Naive B cell (primary cell): ENCODE data around the gene MAP3K2. TPM values are rescaled to one million over a fixed set of nuclear protein-coding genes. Genes with fewer than 3 reads are reported as not detected.

Experiments used
- ATAC-seq, 2 donors: fragments of 150-1000 bp; cut with Tn5 transposase; 2 replicates each; pipeline ENCODE4 v1.10.0; 2021; ENCODE audit warnings: low read depth in 2 of 2, mild to moderate bottlenecking in 2 of 2, moderate library complexity in 2 of 2
- DNase-seq: peaks from one replicate; pipeline ENCODE4 v3.0.0; 2022
- H3K27ac Mint-ChIP-seq, 6 donors: one replicate each; pipeline ENCODE4 v1.8.0; 2020 to 2022; ENCODE audit warnings: mild to moderate bottlenecking in 6 of 6, mixed read lengths in 6 of 6, moderate library complexity in 5 of 6, inconsistent platforms in 2 of 6
- H3K27me3 Mint-ChIP-seq, 3 donors: one replicate each; pipeline ENCODE4 v1.8.0; 2021 to 2022; ENCODE audit warnings: mixed read lengths in 3 of 3, mild to moderate bottlenecking in 1 of 3
- H3K36me3 Mint-ChIP-seq, 2 donors: one replicate each; pipeline ENCODE4 v1.8.0; 2020 to 2022; ENCODE audit warnings: mixed read lengths in 2 of 2, inconsistent platforms in 1 of 2, mild to moderate bottlenecking in 1 of 2
- H3K4me1 Mint-ChIP-seq, 3 donors: one replicate each; pipeline ENCODE4 v1.8.0; 2020 to 2022; ENCODE audit warnings: mixed read lengths in 3 of 3, inconsistent platforms in 1 of 3, mild to moderate bottlenecking in 1 of 3, moderate library complexity in 1 of 3
- H3K4me3 Mint-ChIP-seq, 8 donors: one replicate each; pipeline ENCODE4 v1.8.0; 2020 to 2022; ENCODE audit warnings: mild to moderate bottlenecking in 8 of 8, mixed read lengths in 8 of 8, moderate library complexity in 8 of 8, inconsistent platforms in 2 of 8
- H3K9me3 Mint-ChIP-seq, 7 donors: one replicate each; pipeline ENCODE4 v1.8.0; 2020 to 2022; ENCODE audit warnings: mixed read lengths in 7 of 7, mild to moderate bottlenecking in 5 of 7, inconsistent platforms in 2 of 7, moderate library complexity in 1 of 7
- polyA plus RNA-seq, 6 donors: library from polyadenylated mRNA; unstranded; fragments of 300-500 nt; fragmentation: Illumina TruSeq; gene quantifications; one replicate each; pipeline ENCODE4 v1.2.3, GENCODE V29; 2021; ENCODE audit warnings: low read depth in 6 of 6

Gene MAP3K2
- polyA plus RNA-seq, 6 donors from 2014 or later: 67.2 to 101 (median 73.2) TPM

- no peak overlapping the region for H3K27ac Mint-ChIP-seq
- no peak for DNase-seq
- H3K9me3 Mint-ChIP-seq: peaks cover 0 to 2% (median 0%) of the 10 kb centered on the region in 7 donors
- H3K4me3 Mint-ChIP-seq: no peak overlapping the region
- ATAC-seq: no peak
- peaks cover 9 to 10% of the 10 kb centered on the region in 2 donors for H3K36me3 Mint-ChIP-seq
- peaks cover 6 to 8% (median 7%) of the 10 kb centered on the region in 3 donors for H3K4me1 Mint-ChIP-seq
- H3K27me3 Mint-ChIP-seq: peaks cover 0 to 5% (median 0%) of the 10 kb centered on the region in 3 donors
Observed at GRCh38 chr2:127397568-127398238, 9.9 kb upstream of the MAP3K2 start.

GRCh38 chr2:127394492-127394891 lies 6.7 kb upstream of the MAP3K2 start:
- ATAC-seq: no peak
- no peak for DNase-seq
- Mint-ChIP-seq H3K36me3 (peaks cover 9 to 10% of the 10 kb centered on the region in 2 donors), H3K4me1 (peaks cover 22 to 36% (median 27%) of the 10 kb centered on the region in 3 donors), H3K27me3 (peaks cover 0 to 5% (median 0%) of the 10 kb centered on the region in 3 donors), H3K4me3 (no peak overlapping the region), H3K27ac (peak overlapping the region in 1 of 6 donors; percentile 31), H3K9me3 (peaks cover 0 to 6% (median 0%) of the 10 kb centered on the region in 7 donors)

- H3K4me1 Mint-ChIP-seq: peaks cover 35 to 50% (median 39%) of the 10 kb centered on the region in 3 donors
- H3K27ac Mint-ChIP-seq: peak overlapping the region in 4 of 6 donors; percentile 12 to 97 (median 41)
- H3K27me3 Mint-ChIP-seq: peaks cover 0 to 5% (median 0%) of the 10 kb centered on the region in 3 donors
- no peak for DNase-seq
- no peak for ATAC-seq
- no peak overlapping the region for H3K4me3 Mint-ChIP-seq
- H3K9me3 Mint-ChIP-seq: peaks cover 0 to 6% (median 0%) of the 10 kb centered on the region in 7 donors
- H3K36me3 Mint-ChIP-seq: peaks cover 9 to 10% of the 10 kb centered on the region in 2 donors
Observed at GRCh38 chr2:127392828-127393578, 5.2 kb upstream of the MAP3K2 start.

GRCh38 chr2:127392133-127392827 lies 4.5 kb upstream of the MAP3K2 start:
- Mint-ChIP-seq H3K27me3 (peaks cover 0 to 5% (median 0%) of the 10 kb centered on the region in 3 donors), H3K27ac (peak overlapping the region in 4 of 6 donors; percentile 57 to 99 (median 92)), H3K4me1 (peaks cover 37 to 48% (median 39%) of the 10 kb centered on the region in 3 donors), H3K4me3 (peak overlapping the region in 1 of 8 donors; percentile 10), H3K36me3 (peaks cover 9 to 10% of the 10 kb centered on the region in 2 donors), H3K9me3 (peaks cover 0 to 6% (median 0%) of the 10 kb centered on the region in 7 donors)
- ATAC-seq (no peak), DNase-seq (no peak)

- Mint-ChIP-seq H3K4me3 (peak overlapping the region; percentile 84 to 93 (median 88)), H3K36me3 (peaks cover 6 to 9% of the 10 kb centered on the region in 2 donors), H3K27ac (peak overlapping the region; percentile 97 to 100 (median 99)), H3K4me1 (peaks cover 50 to 70% (median 58%) of the 10 kb centered on the region in 3 donors), H3K27me3 (no peaks in the 10 kb centered on the region), H3K9me3 (peaks cover 0 to 6% (median 0%) of the 10 kb centered on the region in 7 donors)
- ATAC-seq (peak; percentile 32 to 34), DNase-seq (peak; percentile 69)
Observed at GRCh38 chr2:127389778-127390435, 2.1 kb upstream of the MAP3K2 start.

- peaks cover 59 to 79% (median 69%) of the 10 kb centered on the region in 3 donors for H3K4me1 Mint-ChIP-seq
Observed at GRCh38 chr2:127388423-127389164, 819 bp upstream of the MAP3K2 start.

GRCh38 chr2:127386764-127387654 lies 766 bp downstream of the MAP3K2 start:
- Mint-ChIP-seq H3K36me3 (no peaks in the 10 kb centered on the region), H3K9me3 (peaks cover 0 to 5% (median 0%) of the 10 kb centered on the region in 7 donors), H3K4me1 (peaks cover 60 to 80% (median 79%) of the 10 kb centered on the region in 3 donors), H3K4me3 (peak overlapping the region; percentile 85 to 95 (median 92)), H3K27ac (peak overlapping the region; percentile 96 to 99 (median 98)), H3K27me3 (no peaks in the 10 kb centered on the region)
- DNase-seq (peak; percentile 87), ATAC-seq (peak; percentile 67 to 71)

More at GRCh38 chr2:127388423-127389164, 819 bp upstream of the MAP3K2 start:
- Mint-ChIP-seq H3K27me3 (no peaks in the 10 kb centered on the region), H3K36me3 (no peaks in the 10 kb centered on the region), H3K9me3 (peaks cover 0 to 5% (median 0%) of the 10 kb centered on the region in 7 donors), H3K27ac (peak overlapping the region; percentile 97 to 100 (median 99)), H3K4me3 (peak overlapping the region; percentile 86 to 95 (median 92))
- DNase-seq: no peak
- ATAC-seq: peak in 1 of 2 donors; percentile 8

GRCh38 chr2:127386246-127386645 lies 1.5 kb downstream of the MAP3K2 start:
- ATAC-seq (no peak), DNase-seq (no peak)
- no peaks in the 10 kb centered on the region for H3K36me3 Mint-ChIP-seq
- H3K4me3 Mint-ChIP-seq: peak overlapping the region; percentile 85 to 95 (median 92)
- peaks cover 0 to 5% (median 0%) of the 10 kb centered on the region in 7 donors for H3K9me3 Mint-ChIP-seq
- peak overlapping the region; percentile 33 to 99 (median 96) for H3K27ac Mint-ChIP-seq
- H3K4me1 Mint-ChIP-seq: peaks cover 62 to 84% (median 80%) of the 10 kb centered on the region in 3 donors
- no peaks in the 10 kb centered on the region for H3K27me3 Mint-ChIP-seq

GRCh38 chr2:127384529-127384928 lies 3.2 kb downstream of the MAP3K2 start:
- ATAC-seq (no peak), DNase-seq (no peak)
- Mint-ChIP-seq H3K27me3 (no peaks in the 10 kb centered on the region), H3K36me3 (no peaks in the 10 kb centered on the region), H3K27ac (peak overlapping the region in 4 of 6 donors; percentile 52 to 88 (median 80)), H3K9me3 (no peaks in the 10 kb centered on the region), H3K4me3 (peak overlapping the region in 3 of 8 donors; percentile 14 to 92 (median 88)), H3K4me1 (peaks cover 58 to 83% (median 81%) of the 10 kb centered on the region in 3 donors)

- ATAC-seq (no peak), DNase-seq (no peak)
- Mint-ChIP-seq H3K36me3 (no peaks in the 10 kb centered on the region), H3K9me3 (no peaks in the 10 kb centered on the region), H3K27ac (peak overlapping the region in 2 of 6 donors; percentile 73 to 87), H3K27me3 (no peaks in the 10 kb centered on the region), H3K4me3 (peak overlapping the region in 2 of 8 donors; percentile 10 to 47), H3K4me1 (peaks cover 50 to 79% (median 75%) of the 10 kb centered on the region in 3 donors)
Observed at GRCh38 chr2:127382831-127383230, 4.9 kb downstream of the MAP3K2 start.

GRCh38 chr2:127381762-127382161 lies 6.0 kb downstream of the MAP3K2 start:
- Mint-ChIP-seq H3K4me3 (peak overlapping the region in 1 of 8 donors; percentile 29), H3K9me3 (no peaks in the 10 kb centered on the region), H3K27ac (no peak overlapping the region), H3K36me3 (peaks cover 0 to 7% of the 10 kb centered on the region in 2 donors), H3K27me3 (no peaks in the 10 kb centered on the region), H3K4me1 (peaks cover 49 to 80% (median 72%) of the 10 kb centered on the region in 3 donors)
- DNase-seq: no peak
- ATAC-seq: no peak
